ENCODE results near the gene MAPK9.

MAPK9 gene

DNA sequence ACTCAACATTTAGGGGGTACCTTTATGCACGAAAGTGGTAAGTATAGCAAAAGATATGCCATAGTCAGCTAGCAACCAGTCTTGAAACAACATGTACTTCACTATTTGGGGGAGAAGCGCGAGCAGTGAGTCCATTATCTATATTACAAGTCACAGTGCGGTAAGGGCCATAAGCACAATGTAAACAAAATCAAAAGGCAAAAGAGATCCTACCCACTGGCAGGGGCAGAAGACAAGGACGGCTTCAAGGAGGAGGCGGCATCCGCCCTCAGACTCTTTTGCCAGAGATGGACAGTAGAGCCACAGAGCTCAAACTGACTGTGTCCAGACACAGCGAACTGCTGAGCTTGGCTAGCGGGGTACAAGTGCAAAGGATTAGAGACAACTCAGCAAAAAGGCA is 9.6 kb downstream of the MAPK9 start:
- Histone ChIP-seq H3K4me1 (ENCODE audit: control insufficient read depth in 1 of 2, insufficient read depth in 2 of 2, low read length in 2 of 2) (peaks cover 0 to 2% of the 10 kb centered on the region in 2 experiments), H3K4me3 (ENCODE audit: low read depth, low read length) (no peak overlapping the region), H3K18ac (ENCODE audit: low read length) (no peak overlapping the region), H3K79me1 (ENCODE audit: low read length) (no peaks in the 10 kb centered on the region), H2BK12ac (ENCODE audit: low read length) (no peak overlapping the region), H3K4me2 (ENCODE audit: low read length) (no peak overlapping the region), H3K27ac (ENCODE audit: low read depth, low read length) (no peak overlapping the region), H3K27me3 (ENCODE audit: insufficient read depth, low read length) (no peaks in the 10 kb centered on the region), H2BK5ac (ENCODE audit: low read depth, low read length, poor library complexity) (no peak overlapping the region), H3K9me3 (ENCODE audit: insufficient read depth, low read depth, low read length) (no peaks in the 10 kb centered on the region), H3K14ac (ENCODE audit: low read length) (no peak overlapping the region), H4K91ac (ENCODE audit: low read depth, low read length) (no peak overlapping the region), H3K9ac (ENCODE audit: low read length) (no peak overlapping the region), H3K4ac (ENCODE audit: low read depth, low read length) (no peak overlapping the region), H2BK120ac (ENCODE audit: insufficient read depth, low read length, poor library complexity) (no peak overlapping the region), H3K23ac (ENCODE audit: low read length) (no peak overlapping the region), H2AK5ac (ENCODE audit: low read length) (no peak overlapping the region), H3K36me3 (ENCODE audit: control insufficient read depth in 1 of 2, insufficient read depth in 2 of 2, low read length in 2 of 2) (peaks cover 28 to 34% of the 10 kb centered on the region in 2 experiments), H2AFZ (ENCODE audit: insufficient read depth, low read length, poor library complexity) (no peak overlapping the region), H4K8ac (ENCODE audit: low read depth, low read length) (no peak overlapping the region), H3K79me2 (ENCODE audit: control insufficient read depth, insufficient read depth, low read length, poor library complexity) (peaks cover 2% of the 10 kb centered on the region), H4K12ac (ENCODE audit: low read depth, low read length) (no peak overlapping the region)
- no CpG with 5 or more reads among the region's 9 CpGs for WGBS (ENCODE audit: extremely low coverage, insufficient coverage, insufficient read length)
- DNase-seq = no peak

DNA sequence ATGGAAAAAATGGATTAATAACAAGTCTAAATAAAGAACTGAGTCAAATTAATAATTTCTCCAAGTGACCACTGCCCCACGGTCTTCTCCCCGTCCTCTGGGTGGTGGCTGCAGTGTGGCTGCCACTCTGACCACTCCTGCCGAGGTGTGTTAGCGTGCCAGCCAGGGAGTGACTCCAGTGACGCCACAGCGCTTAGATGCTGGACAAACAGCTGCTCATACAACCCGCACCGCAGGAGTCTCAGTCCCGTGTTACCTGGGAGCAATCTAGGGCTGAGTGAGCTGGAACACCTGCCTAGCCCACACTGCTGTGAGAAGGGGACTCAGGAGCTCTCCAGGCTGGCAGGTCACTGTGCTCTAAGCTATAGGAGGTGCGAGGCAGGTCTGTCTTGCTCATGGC is 10.2 kb downstream of the MAPK9 start:
- Histone ChIP-seq H3K9ac (ENCODE audit: low read length) (peak overlapping the region; percentile 48), H4K12ac (ENCODE audit: low read depth, low read length) (no peak overlapping the region), H2BK120ac (ENCODE audit: insufficient read depth, low read length, poor library complexity) (no peak overlapping the region), H3K9me3 (ENCODE audit: insufficient read depth, low read depth, low read length) (no peaks in the 10 kb centered on the region), H3K18ac (ENCODE audit: low read length) (no peak overlapping the region), H3K79me2 (ENCODE audit: control insufficient read depth, insufficient read depth, low read length, poor library complexity) (peaks cover 2% of the 10 kb centered on the region), H2BK12ac (ENCODE audit: low read length) (no peak overlapping the region), H3K79me1 (ENCODE audit: low read length) (no peaks in the 10 kb centered on the region), H3K27me3 (ENCODE audit: insufficient read depth, low read length) (no peaks in the 10 kb centered on the region), H3K27ac (ENCODE audit: low read depth, low read length) (no peak overlapping the region), H2AFZ (ENCODE audit: insufficient read depth, low read length, poor library complexity) (no peak overlapping the region), H3K23ac (ENCODE audit: low read length) (no peak overlapping the region), H3K4me2 (ENCODE audit: low read length) (no peak overlapping the region), H3K4me3 (ENCODE audit: low read depth, low read length) (no peak overlapping the region), H3K14ac (ENCODE audit: low read length) (no peak overlapping the region), H3K4me1 (ENCODE audit: control insufficient read depth in 1 of 2, insufficient read depth in 2 of 2, low read length in 2 of 2) (peaks cover 0 to 2% of the 10 kb centered on the region in 2 experiments), H3K4ac (ENCODE audit: low read depth, low read length) (no peak overlapping the region), H4K8ac (ENCODE audit: low read depth, low read length) (no peak overlapping the region), H2AK5ac (ENCODE audit: low read length) (no peak overlapping the region), H2BK5ac (ENCODE audit: low read depth, low read length, poor library complexity) (no peak overlapping the region), H3K36me3 (ENCODE audit: control insufficient read depth in 1 of 2, insufficient read depth in 2 of 2, low read length in 2 of 2) (peaks cover 31 to 37% of the 10 kb centered on the region in 2 experiments), H4K91ac (ENCODE audit: low read depth, low read length) (no peak overlapping the region)
- no peak for DNase-seq
- WGBS (ENCODE audit: extremely low coverage, insufficient coverage, insufficient read length) = no CpG with 5 or more reads among the region's 10 CpGs

GRCh38 chr5:180274695-180275094 is 17.2 kb downstream of the MAPK9 start:
- Histone ChIP-seq H2BK5ac (ENCODE audit: low read depth, low read length, poor library complexity) (no peak overlapping the region), H3K4me1 (ENCODE audit: control insufficient read depth in 1 of 2, insufficient read depth in 2 of 2, low read length in 2 of 2) (no peaks in the 10 kb centered on the region), H3K27ac (ENCODE audit: low read depth, low read length) (no peak overlapping the region), H3K4me2 (ENCODE audit: low read length) (no peak overlapping the region), H2BK120ac (ENCODE audit: insufficient read depth, low read length, poor library complexity) (no peak overlapping the region), H3K18ac (ENCODE audit: low read length) (no peak overlapping the region), H3K23ac (ENCODE audit: low read length) (no peak overlapping the region), H2BK12ac (ENCODE audit: low read length) (no peak overlapping the region), H4K8ac (ENCODE audit: low read depth, low read length) (no peak overlapping the region), H4K12ac (ENCODE audit: low read depth, low read length) (no peak overlapping the region), H3K4ac (ENCODE audit: low read depth, low read length) (no peak overlapping the region), H3K9me3 (ENCODE audit: insufficient read depth, low read depth, low read length) (peaks cover 2% of the 10 kb centered on the region), H3K14ac (ENCODE audit: low read length) (no peak overlapping the region), H4K91ac (ENCODE audit: low read depth, low read length) (no peak overlapping the region), H2AK5ac (ENCODE audit: low read length) (no peak overlapping the region), H2AFZ (ENCODE audit: insufficient read depth, low read length, poor library complexity) (no peak overlapping the region), H3K79me1 (ENCODE audit: low read length) (no peaks in the 10 kb centered on the region), H3K4me3 (ENCODE audit: low read depth, low read length) (no peak overlapping the region), H3K36me3 (ENCODE audit: control insufficient read depth in 1 of 2, insufficient read depth in 2 of 2, low read length in 2 of 2) (peaks cover 12 to 25% of the 10 kb centered on the region in 2 experiments), H3K79me2 (ENCODE audit: control insufficient read depth, insufficient read depth, low read length, poor library complexity) (no peaks in the 10 kb centered on the region), H3K9ac (ENCODE audit: low read length) (no peak overlapping the region), H3K27me3 (ENCODE audit: insufficient read depth, low read length) (no peaks in the 10 kb centered on the region)
- no peak for DNase-seq
- no CpG with 5 or more reads among the region's 1 CpG for WGBS (ENCODE audit: extremely low coverage, insufficient coverage, insufficient read length)

DNA sequence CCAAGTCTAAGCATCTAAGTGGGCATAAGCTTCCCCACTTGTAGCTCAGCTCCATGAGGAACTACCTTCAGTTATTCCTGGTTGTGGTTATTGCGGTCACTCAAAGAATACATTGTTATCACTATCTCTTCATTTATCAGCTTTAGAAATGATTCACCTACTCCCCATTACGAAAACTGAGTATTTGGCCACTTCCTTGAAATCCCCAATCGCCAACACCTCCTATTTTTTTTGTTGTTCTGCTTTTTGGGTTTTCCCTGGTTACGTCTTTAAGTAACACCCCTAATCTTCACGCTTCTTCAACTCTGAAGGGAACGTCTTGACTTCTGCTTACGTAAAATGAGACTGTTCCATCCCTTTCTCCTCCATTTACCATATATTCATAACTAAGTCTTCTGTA is 20.7 kb downstream of the MAPK9 start:
- Histone ChIP-seq H3K9ac (ENCODE audit: low read length) (no peak overlapping the region), H2AK5ac (ENCODE audit: low read length) (no peak overlapping the region), H3K4me1 (ENCODE audit: control insufficient read depth in 1 of 2, insufficient read depth in 2 of 2, low read length in 2 of 2) (no peaks in the 10 kb centered on the region), H3K79me1 (ENCODE audit: low read length) (no peaks in the 10 kb centered on the region), H3K4ac (ENCODE audit: low read depth, low read length) (no peak overlapping the region), H4K8ac (ENCODE audit: low read depth, low read length) (no peak overlapping the region), H4K12ac (ENCODE audit: low read depth, low read length) (no peak overlapping the region), H3K36me3 (ENCODE audit: control insufficient read depth in 1 of 2, insufficient read depth in 2 of 2, low read length in 2 of 2) (peaks cover 17 to 23% of the 10 kb centered on the region in 2 experiments), H3K23ac (ENCODE audit: low read length) (no peak overlapping the region), H3K79me2 (ENCODE audit: control insufficient read depth, insufficient read depth, low read length, poor library complexity) (no peaks in the 10 kb centered on the region), H3K4me3 (ENCODE audit: low read depth, low read length) (no peak overlapping the region), H2BK120ac (ENCODE audit: insufficient read depth, low read length, poor library complexity) (no peak overlapping the region), H3K14ac (ENCODE audit: low read length) (no peak overlapping the region), H2BK5ac (ENCODE audit: low read depth, low read length, poor library complexity) (no peak overlapping the region), H3K4me2 (ENCODE audit: low read length) (no peak overlapping the region), H3K27me3 (ENCODE audit: insufficient read depth, low read length) (no peaks in the 10 kb centered on the region), H3K9me3 (ENCODE audit: insufficient read depth, low read depth, low read length) (peaks cover 2% of the 10 kb centered on the region), H4K91ac (ENCODE audit: low read depth, low read length) (no peak overlapping the region), H2BK12ac (ENCODE audit: low read length) (no peak overlapping the region), H3K18ac (ENCODE audit: low read length) (no peak overlapping the region), H2AFZ (ENCODE audit: insufficient read depth, low read length, poor library complexity) (no peak overlapping the region), H3K27ac (ENCODE audit: low read depth, low read length) (no peak overlapping the region)
- DNase-seq = no peak
- no CpG with 5 or more reads among the region's 7 CpGs for WGBS (ENCODE audit: extremely low coverage, insufficient coverage, insufficient read length)

Measured in trophoblast cell (in vitro differentiated cells and primary cell).